ENCODE data around the gene MC4R.

MC4R gene

GRCh38 chr18:60372132-60372531 lies 443 bp downstream of the MC4R start:
- no peaks in the 10 kb centered on the region for H3K36me3 Mint-ChIP-seq (ENCODE audit: low read depth)
- H3K4me3 Mint-ChIP-seq: no peak overlapping the region
- H3K27ac Mint-ChIP-seq: no peak overlapping the region
- no peaks in the 10 kb centered on the region for H3K4me1 Mint-ChIP-seq (ENCODE audit: low read depth)
- H3K27me3 Mint-ChIP-seq: no peaks in the 10 kb centered on the region
- no peak for DNase-seq
- H3K9me3 Mint-ChIP-seq: no peaks in the 10 kb centered on the region

GRCh38 chr18:60358516-60358915 lies 14.1 kb downstream of the MC4R start:
- H3K27ac Mint-ChIP-seq: no peak overlapping the region
- no peak overlapping the region for H3K4me3 Mint-ChIP-seq
- DNase-seq: no peak
- peaks cover 2% of the 10 kb centered on the region for H3K9me3 Mint-ChIP-seq
- H3K36me3 Mint-ChIP-seq (ENCODE audit: low read depth): no peaks in the 10 kb centered on the region
- no peaks in the 10 kb centered on the region for H3K4me1 Mint-ChIP-seq (ENCODE audit: low read depth)
- no peaks in the 10 kb centered on the region for H3K27me3 Mint-ChIP-seq

- Mint-ChIP-seq H3K27ac (no peak overlapping the region), H3K36me3 (ENCODE audit: low read depth) (no peaks in the 10 kb centered on the region), H3K4me3 (no peak overlapping the region), H3K4me1 (ENCODE audit: low read depth) (no peaks in the 10 kb centered on the region), H3K9me3 (peaks cover 5% of the 10 kb centered on the region), H3K27me3 (no peaks in the 10 kb centered on the region)
- no peak for DNase-seq
These were observed 21.6 kb downstream of the MC4R start for GRCh38 chr18:60350941-60351340.

- H3K9me3 Mint-ChIP-seq: peaks cover 5% of the 10 kb centered on the region
These were observed 22.4 kb downstream of the MC4R start for GRCh38 chr18:60350150-60350549.

DNA sequence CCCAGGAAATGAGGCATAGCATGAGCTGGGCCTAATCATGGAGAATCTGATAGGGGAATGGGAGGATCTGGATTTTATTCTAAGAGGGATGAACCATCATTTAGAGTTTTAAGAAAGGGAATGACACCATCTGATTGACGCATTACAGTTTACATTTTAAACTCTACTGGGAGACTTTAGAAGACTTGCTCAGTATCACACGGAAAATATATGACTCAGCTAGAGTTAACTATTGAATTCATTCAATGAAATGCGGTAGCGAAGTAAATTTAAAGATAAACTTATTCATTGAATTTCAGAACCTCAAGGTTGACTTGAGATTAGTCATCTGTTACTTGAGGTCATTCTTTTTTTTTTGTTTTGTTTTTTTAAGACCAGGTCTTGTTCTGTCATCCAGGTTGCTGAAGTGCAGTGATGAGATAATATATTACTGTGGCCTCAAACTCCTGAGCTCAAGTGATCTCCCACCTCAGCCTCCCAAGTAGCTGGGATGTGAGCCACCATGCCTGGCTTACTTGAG lies 25.0 kb downstream of the MC4R start:
- Mint-ChIP-seq H3K9me3 (peaks cover 5% of the 10 kb centered on the region), H3K36me3 (ENCODE audit: low read depth) (no peaks in the 10 kb centered on the region), H3K27me3 (no peaks in the 10 kb centered on the region), H3K27ac (no peak overlapping the region), H3K4me3 (no peak overlapping the region), H3K4me1 (ENCODE audit: low read depth) (no peaks in the 10 kb centered on the region)
- DNase-seq: no peak

More at GRCh38 chr18:60350150-60350549, 22.4 kb downstream of the MC4R start:
- H3K27ac Mint-ChIP-seq: no peak overlapping the region
- H3K27me3 Mint-ChIP-seq: no peaks in the 10 kb centered on the region
- H3K4me3 Mint-ChIP-seq: no peak overlapping the region
- H3K4me1 Mint-ChIP-seq (ENCODE audit: low read depth): no peaks in the 10 kb centered on the region
- no peaks in the 10 kb centered on the region for H3K36me3 Mint-ChIP-seq (ENCODE audit: low read depth)
- no peak for DNase-seq

DNA sequence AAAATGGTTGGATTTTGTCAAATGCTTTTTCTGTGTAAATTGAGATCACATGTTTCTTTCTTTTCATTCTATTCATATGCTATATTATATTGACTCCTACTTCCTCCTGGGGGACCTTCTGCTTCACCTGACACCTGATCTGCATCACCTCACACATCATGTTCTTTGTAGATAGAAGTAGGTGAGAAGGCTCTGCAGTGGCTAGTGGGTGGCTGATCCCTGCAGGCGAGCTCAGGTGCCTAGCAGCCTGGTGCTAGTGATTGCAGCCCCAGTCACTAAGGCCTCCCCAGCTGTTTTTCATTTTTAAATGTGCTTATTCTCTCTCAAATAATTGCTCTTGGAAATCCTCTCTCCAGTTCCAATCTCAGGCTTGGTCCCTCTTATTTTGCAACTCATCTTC lies 33.6 kb downstream of the MC4R start:
- no peak overlapping the region for H3K4me3 Mint-ChIP-seq
- H3K4me1 Mint-ChIP-seq (ENCODE audit: low read depth): no peaks in the 10 kb centered on the region
- peaks cover 5% of the 10 kb centered on the region for H3K9me3 Mint-ChIP-seq
- H3K27me3 Mint-ChIP-seq: no peaks in the 10 kb centered on the region
- no peaks in the 10 kb centered on the region for H3K36me3 Mint-ChIP-seq (ENCODE audit: low read depth)
- H3K27ac Mint-ChIP-seq: no peak overlapping the region
- no peak for DNase-seq

- no peak overlapping the region for H3K4me3 Mint-ChIP-seq
- no peak overlapping the region for H3K27ac Mint-ChIP-seq
- H3K36me3 Mint-ChIP-seq (ENCODE audit: low read depth): no peaks in the 10 kb centered on the region
- no peaks in the 10 kb centered on the region for H3K27me3 Mint-ChIP-seq
- no peak for DNase-seq
- H3K4me1 Mint-ChIP-seq (ENCODE audit: low read depth): no peaks in the 10 kb centered on the region
- peaks cover 7% of the 10 kb centered on the region for H3K9me3 Mint-ChIP-seq
These were observed 40.7 kb downstream of the MC4R start for GRCh38 chr18:60331890-60332289.

GRCh38 chr18:60329131-60329530 lies 43.4 kb downstream of the MC4R start:
- DNase-seq: no peak
- H3K27me3 Mint-ChIP-seq: no peaks in the 10 kb centered on the region
- no peak overlapping the region for H3K4me3 Mint-ChIP-seq
- no peak overlapping the region for H3K27ac Mint-ChIP-seq
- H3K36me3 Mint-ChIP-seq (ENCODE audit: low read depth): no peaks in the 10 kb centered on the region
- no peaks in the 10 kb centered on the region for H3K4me1 Mint-ChIP-seq (ENCODE audit: low read depth)
- H3K9me3 Mint-ChIP-seq: peaks cover 2% of the 10 kb centered on the region

DNA sequence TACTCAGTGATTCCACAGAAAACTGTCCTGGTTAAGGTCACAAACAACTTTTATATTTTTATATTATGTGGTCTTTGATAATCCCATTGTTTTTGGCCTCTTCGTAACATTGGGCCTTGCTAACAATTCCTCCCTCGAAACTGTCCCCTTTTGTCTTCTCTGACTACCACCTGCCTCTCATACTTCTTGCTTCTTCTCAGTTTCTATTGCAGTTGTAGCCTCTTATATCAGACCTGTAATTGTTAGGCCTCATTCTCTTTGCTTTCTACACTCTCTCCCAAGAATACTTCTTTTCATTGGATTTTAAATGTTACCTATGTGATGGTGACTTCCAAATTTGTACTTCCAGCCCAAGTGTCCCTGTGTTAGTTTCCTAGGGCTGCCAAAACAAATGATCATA lies 44.7 kb downstream of the MC4R start:
- H3K9me3 Mint-ChIP-seq: peaks cover 2% of the 10 kb centered on the region
- no peaks in the 10 kb centered on the region for H3K27me3 Mint-ChIP-seq
- H3K36me3 Mint-ChIP-seq (ENCODE audit: low read depth): no peaks in the 10 kb centered on the region
- no peak overlapping the region for H3K4me3 Mint-ChIP-seq
- H3K4me1 Mint-ChIP-seq (ENCODE audit: low read depth): no peaks in the 10 kb centered on the region
- no peak overlapping the region for H3K27ac Mint-ChIP-seq
- DNase-seq: no peak

GRCh38 chr18:60322591-60322990 lies 50.0 kb downstream of the MC4R start:
- no peak overlapping the region for H3K4me3 Mint-ChIP-seq
- peaks cover 7% of the 10 kb centered on the region for H3K9me3 Mint-ChIP-seq
- no peak overlapping the region for H3K27ac Mint-ChIP-seq
- no peaks in the 10 kb centered on the region for H3K4me1 Mint-ChIP-seq (ENCODE audit: low read depth)
- no peaks in the 10 kb centered on the region for H3K36me3 Mint-ChIP-seq (ENCODE audit: low read depth)
- DNase-seq: no peak
- no peaks in the 10 kb centered on the region for H3K27me3 Mint-ChIP-seq

Measured in activated T-cell treated with anti-CD3 and anti-CD28 coated beads, Interleukin-2, amount 50 U/mL, for 24 hours (primary cell).